ENCODE results near the gene SPC25.

The SPC25 gene

DNA sequence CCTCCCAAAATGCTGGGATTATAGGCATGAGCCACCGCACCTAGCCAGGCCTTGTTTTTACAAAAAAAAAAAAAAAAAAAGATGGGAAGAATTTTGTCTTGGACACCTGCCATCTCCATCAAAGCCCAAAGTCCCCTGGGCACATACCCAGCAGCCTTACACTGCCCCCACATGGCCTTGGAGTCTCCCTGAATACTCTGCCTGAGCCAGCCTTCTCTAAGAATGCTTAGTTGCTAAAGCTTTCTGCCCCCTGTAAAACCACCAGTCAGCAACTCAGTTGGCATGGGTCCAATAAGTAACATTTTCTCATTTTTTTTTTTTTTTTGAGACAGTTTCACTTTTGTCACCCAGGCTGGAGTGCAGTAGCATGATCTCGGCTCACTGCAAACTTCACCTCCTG lies 40.6 kb downstream of the SPC25 start:
- no peak for DNase-seq

- DNase-seq: no peak
Observed at GRCh38 chr2:168848225-168848624, 42.0 kb downstream of the SPC25 start.

DNA sequence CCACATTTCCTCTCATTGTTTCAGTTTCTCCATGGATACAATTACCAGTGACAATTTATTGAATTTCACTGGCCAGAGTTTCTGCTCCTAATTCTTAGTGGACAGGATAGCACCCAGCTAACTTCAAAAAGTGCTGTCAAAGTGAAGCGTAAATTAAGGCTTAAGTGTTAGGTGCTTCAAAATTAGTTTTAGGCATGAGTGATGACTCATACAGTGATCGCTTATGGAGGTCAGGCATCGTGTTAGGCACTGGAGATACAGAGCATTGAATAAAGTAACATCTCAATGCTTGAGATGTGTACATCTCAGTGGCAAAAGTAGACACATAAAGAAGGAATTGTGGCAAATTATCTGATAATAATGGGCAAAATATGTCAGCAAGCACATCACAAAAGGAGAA lies 47.0 kb downstream of the SPC25 start:
- no peak for DNase-seq

- DNase-seq: no peak
Observed at GRCh38 chr2:168841445-168841844, 48.8 kb downstream of the SPC25 start.

GRCh38 chr2:168835969-168836368 lies 54.3 kb downstream of the SPC25 start:
- DNase-seq: no peak

- no peak for DNase-seq
Observed at GRCh38 chr2:168831662-168832061, 58.6 kb downstream of the SPC25 start.

GRCh38 chr2:168830958-168831357 lies 59.3 kb downstream of the SPC25 start:
- DNase-seq: no peak

GRCh38 chr2:168825126-168825525 lies 65.1 kb downstream of the SPC25 start:
- DNase-seq: no peak

DNA sequence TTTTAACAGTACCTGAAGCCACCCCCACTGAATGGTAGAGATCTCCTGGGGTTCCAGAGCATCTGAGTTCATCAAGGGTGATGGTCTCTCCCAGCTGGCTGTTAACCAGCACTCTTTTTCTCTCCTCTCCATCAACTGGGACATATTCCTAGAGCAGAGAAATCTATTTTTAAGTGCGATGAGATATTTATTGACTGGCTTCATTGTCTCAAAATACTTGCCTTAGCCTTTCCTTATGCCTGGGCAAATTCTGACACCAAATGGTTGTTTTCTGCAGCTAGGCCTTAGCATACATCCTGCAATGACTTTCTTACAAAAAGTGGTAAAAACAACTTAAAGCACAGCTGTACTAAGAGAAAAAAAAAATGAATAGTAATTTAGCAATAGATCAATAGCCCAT lies 68.2 kb downstream of the SPC25 start:
- no peak for DNase-seq

GRCh38 chr2:168821577-168821976 lies 68.7 kb downstream of the SPC25 start:
- DNase-seq: no peak
